ENCODE results near the gene TRIM40. TPM values are rescaled to one million over a fixed set of nuclear protein-coding genes. Genes with fewer than 3 reads are reported as not detected.
"Not testable (repeated sequence)": the region's sequence is repeated elsewhere in the genome, so short reads cannot be mapped to it uniquely, and the experiment has no call there.

Gene TRIM40
- total RNA-seq, 1 donor from 2014 or later, result not detected

DNA sequence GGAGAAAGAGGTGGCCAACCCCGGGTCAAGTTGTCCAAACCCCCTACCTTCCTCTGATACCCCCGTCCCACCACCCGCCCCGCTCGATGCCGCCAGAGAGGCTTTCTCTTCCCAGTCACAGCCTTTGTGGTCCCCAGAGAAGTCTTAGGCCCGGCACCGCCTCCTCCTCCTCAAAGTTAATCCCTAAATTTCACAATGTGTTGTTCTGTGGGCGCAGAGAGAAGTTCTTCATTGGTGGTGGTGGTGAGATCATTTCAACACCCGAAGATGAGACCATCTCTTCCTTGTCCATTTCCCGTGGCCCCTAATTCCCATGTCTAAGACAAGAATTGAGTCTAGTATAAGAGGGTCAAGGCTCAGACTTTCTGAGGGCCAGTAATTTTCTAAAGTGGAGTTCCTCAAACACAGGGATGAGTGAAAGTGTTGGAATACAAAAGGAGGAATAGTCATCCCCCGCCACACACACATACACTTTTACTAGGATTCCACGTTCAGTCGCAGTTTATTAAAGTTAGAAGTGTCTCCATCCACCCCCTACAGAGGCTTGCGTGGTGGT lies 33.4 kb upstream of the TRIM40 start:
- Mint-ChIP-seq H3K9me3 (no peaks in the 10 kb centered on the region), H3K27me3 (ENCODE audit: low read depth) (peaks cover 60% of the 10 kb centered on the region), H3K4me1 (ENCODE audit: low read depth) (peaks cover 28% of the 10 kb centered on the region), H3K4me3 (ENCODE audit: low read depth) (peak overlapping the region; percentile 77), H3K36me3 (ENCODE audit: low read depth) (peaks cover 4% of the 10 kb centered on the region), H3K27ac (no peak overlapping the region)
- intact Hi-C loops (cut with micrococcal nuclease), result loop anchor here (5.0 kb wide), 1 partner anchor 35 kb away; the partner anchor contains the start of gene PPP1R11
- no peak for DNase-seq (ENCODE audit: low spot score)

DNA sequence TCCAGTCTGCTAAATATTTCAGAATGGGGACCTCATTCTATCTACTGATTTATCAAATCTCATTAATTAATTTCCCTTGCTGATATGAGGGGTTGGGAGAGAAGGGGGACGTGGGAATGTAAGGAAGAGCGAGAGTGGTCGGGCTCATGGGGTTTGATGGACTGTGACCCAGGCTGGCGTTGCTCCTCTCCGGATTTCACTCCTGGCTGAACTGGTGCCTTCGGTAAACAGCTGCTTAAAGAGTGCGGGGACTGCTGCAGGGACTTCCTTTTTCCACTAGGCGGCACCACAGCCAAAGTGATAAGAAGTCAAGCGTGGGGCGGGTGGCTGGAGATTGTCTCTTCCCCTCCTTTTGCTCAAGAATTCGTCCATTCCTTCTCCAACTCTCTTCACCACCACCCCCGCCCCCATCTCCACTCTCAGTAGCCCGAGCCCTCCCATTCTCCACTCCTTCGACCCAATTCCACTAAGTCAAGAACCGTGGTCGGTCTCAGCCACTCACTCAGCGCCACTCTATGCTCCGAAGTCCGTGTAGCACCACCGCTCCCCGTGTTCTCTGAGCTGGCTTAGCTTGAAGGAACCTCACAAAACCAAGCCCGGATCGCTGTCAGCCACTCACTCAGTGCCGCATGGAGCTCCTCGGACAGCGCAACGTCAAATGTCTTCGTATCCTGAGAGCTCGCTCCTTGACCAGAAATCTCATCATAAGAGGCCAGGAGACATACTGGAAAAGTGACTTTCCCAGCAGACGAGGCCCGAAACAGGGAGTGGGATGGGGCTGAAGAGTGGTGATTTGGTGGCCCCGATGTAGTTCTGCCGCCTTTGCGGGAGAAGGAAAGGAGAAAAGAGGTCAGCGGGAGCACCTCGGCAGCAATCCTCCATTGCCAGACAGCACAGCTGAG lies 32.7 kb upstream of the TRIM40 start:
- Mint-ChIP-seq H3K9me3 (no peaks in the 10 kb centered on the region), H3K4me3 (ENCODE audit: low read depth) (peak overlapping the region; percentile 77), H3K27me3 (ENCODE audit: low read depth) (peaks cover 60% of the 10 kb centered on the region), H3K27ac (peak overlapping the region; percentile 5), H3K36me3 (ENCODE audit: low read depth) (peaks cover 4% of the 10 kb centered on the region), H3K4me1 (ENCODE audit: low read depth) (peaks cover 26% of the 10 kb centered on the region)
- peak; percentile 79 for DNase-seq (ENCODE audit: low spot score)
- intact Hi-C loops (cut with micrococcal nuclease), result loop anchor here (1.0 to 5.0 kb wide), 3 partner anchors 28 to 67 kb away; partner anchors contain the start of gene PPP1R11

DNA sequence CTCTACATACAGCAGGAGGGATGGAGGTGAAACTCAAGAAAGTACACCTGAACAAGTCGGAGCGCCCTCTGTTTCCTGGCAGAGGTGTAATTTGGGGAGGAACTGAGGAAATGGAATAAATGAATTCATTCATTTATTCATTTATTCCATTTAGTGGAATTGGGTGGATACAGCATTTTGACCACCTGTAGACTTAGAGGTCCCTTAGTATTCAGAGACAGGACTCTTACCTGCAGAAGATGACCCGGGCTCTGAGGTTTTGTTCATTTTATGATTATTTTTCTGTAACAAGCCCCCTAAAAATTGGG lies 32.1 kb upstream of the TRIM40 start:
- H3K27ac Mint-ChIP-seq, result no peak overlapping the region
- intact Hi-C loops (cut with micrococcal nuclease), result loop anchor here (1.0 to 5.0 kb wide), 3 partner anchors 27 to 66 kb away; partner anchors contain the start of gene PPP1R11
- H3K4me3 Mint-ChIP-seq (ENCODE audit: low read depth), result peak overlapping the region; percentile 77
- no peak for DNase-seq (ENCODE audit: low spot score)
- peaks cover 58% of the 10 kb centered on the region for H3K27me3 Mint-ChIP-seq (ENCODE audit: low read depth)
- peaks cover 4% of the 10 kb centered on the region for H3K36me3 Mint-ChIP-seq (ENCODE audit: low read depth)
- H3K9me3 Mint-ChIP-seq, result no peaks in the 10 kb centered on the region
- H3K4me1 Mint-ChIP-seq (ENCODE audit: low read depth), result peaks cover 26% of the 10 kb centered on the region

DNA sequence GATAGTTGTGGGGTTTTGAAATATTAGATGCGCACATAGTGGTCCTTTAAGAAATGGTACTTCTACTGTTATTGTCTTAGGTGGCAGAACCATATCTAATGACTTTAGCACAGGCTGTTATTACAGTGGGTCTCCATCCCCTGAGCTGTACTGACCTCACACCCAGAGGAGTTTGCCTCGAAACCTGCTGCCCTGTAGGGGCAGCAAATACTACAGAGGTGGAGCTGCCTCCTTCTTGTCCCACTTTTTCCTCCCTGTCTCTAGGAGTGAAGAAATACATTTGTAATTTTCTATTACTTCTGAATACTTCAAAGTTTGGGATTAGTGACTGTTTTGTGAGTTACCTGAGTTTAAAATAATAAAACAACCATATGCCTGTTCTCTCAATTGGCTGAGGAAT lies 31.3 kb upstream of the TRIM40 start:
- peaks cover 26% of the 10 kb centered on the region for H3K4me1 Mint-ChIP-seq (ENCODE audit: low read depth)
- H3K27me3 Mint-ChIP-seq (ENCODE audit: low read depth), result peaks cover 54% of the 10 kb centered on the region
- peaks cover 2% of the 10 kb centered on the region for H3K36me3 Mint-ChIP-seq (ENCODE audit: low read depth)
- H3K9me3 Mint-ChIP-seq, result no peaks in the 10 kb centered on the region
- H3K27ac Mint-ChIP-seq, result no peak overlapping the region
- H3K4me3 Mint-ChIP-seq (ENCODE audit: low read depth), result no peak overlapping the region
- DNase-seq (ENCODE audit: low spot score), result no peak
- intact Hi-C loops (cut with micrococcal nuclease), result loop anchor here (5.0 kb wide), 1 partner anchor 37 kb away; the partner anchor contains the start of gene PPP1R11

DNA sequence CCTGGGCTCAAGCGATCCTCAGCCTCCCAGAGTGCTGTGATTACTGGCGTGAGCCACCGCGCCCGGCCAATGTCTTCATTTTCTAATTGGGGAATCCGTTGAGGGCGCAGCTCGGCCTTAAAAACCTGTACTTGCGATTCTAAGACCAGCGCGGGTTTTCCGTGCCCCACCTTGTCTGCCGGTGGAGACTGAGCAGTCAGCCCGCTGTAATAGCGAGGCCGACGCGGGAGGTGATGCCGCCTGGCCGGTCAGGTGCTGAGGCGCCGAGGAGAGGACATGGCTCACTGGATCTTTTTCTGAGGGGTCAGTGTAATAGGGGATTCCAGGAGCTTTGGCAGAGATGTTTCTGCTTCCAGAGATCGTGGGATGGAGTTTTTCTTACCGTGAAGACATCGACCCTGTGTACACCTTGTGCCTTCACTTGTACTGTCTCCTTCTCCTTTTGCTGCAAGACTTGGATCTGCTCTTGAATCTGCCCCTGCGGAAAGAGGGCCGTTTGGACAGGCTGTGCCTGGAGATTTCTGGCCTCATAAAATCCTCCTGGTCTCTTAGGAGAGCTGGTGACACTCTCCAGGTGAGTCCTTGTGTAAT lies 24.6 kb upstream of the TRIM40 start:
- H3K4me1 Mint-ChIP-seq (ENCODE audit: low read depth), result peaks cover 9% of the 10 kb centered on the region
- H3K27me3 Mint-ChIP-seq (ENCODE audit: low read depth), result peaks cover 52% of the 10 kb centered on the region
- intact Hi-C loops (cut with micrococcal nuclease), result no loop called here
- H3K4me3 Mint-ChIP-seq (ENCODE audit: low read depth), result no peak overlapping the region
- no peak overlapping the region for H3K27ac Mint-ChIP-seq
- DNase-seq (ENCODE audit: low spot score), result no peak
- H3K9me3 Mint-ChIP-seq, result no peaks in the 10 kb centered on the region
- H3K36me3 Mint-ChIP-seq (ENCODE audit: low read depth), result no peaks in the 10 kb centered on the region

DNA sequence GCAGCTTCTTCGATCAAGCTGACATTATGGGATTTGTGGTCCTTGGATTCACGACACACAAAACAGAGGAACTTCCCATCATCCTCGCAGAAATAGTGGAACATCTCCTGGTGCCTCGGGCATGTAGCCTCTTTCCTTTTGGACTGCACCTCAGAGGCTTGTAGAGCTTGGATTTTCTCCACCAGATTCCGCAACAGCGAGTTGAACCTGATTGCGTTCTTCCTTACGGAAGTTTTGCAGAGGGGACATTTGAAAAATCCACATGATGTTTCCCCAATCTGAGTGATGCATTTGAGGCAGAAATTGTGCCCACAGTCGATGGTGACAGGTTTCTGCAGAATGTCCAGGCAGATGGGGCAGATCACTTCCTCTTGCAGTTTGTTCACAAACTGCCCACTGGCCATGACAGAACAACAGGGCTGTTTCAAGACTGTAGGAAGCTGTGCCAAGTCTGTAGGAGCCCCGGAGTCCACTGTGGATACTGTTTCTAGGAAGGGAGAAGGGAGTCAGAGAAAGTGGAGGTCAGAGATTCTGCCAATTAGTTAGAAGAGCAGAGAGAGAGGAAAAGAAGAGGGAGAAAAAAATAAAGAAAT lies 23.4 kb upstream of the TRIM40 start:
- no peaks in the 10 kb centered on the region for H3K36me3 Mint-ChIP-seq (ENCODE audit: low read depth)
- H3K27ac Mint-ChIP-seq, result no peak overlapping the region
- intact Hi-C loops (cut with micrococcal nuclease), result no loop called here
- no peaks in the 10 kb centered on the region for H3K9me3 Mint-ChIP-seq
- H3K27me3 Mint-ChIP-seq (ENCODE audit: low read depth), result peaks cover 50% of the 10 kb centered on the region
- no peak overlapping the region for H3K4me3 Mint-ChIP-seq (ENCODE audit: low read depth)
- peaks cover 9% of the 10 kb centered on the region for H3K4me1 Mint-ChIP-seq (ENCODE audit: low read depth)
- no peak for DNase-seq (ENCODE audit: low spot score)

DNA sequence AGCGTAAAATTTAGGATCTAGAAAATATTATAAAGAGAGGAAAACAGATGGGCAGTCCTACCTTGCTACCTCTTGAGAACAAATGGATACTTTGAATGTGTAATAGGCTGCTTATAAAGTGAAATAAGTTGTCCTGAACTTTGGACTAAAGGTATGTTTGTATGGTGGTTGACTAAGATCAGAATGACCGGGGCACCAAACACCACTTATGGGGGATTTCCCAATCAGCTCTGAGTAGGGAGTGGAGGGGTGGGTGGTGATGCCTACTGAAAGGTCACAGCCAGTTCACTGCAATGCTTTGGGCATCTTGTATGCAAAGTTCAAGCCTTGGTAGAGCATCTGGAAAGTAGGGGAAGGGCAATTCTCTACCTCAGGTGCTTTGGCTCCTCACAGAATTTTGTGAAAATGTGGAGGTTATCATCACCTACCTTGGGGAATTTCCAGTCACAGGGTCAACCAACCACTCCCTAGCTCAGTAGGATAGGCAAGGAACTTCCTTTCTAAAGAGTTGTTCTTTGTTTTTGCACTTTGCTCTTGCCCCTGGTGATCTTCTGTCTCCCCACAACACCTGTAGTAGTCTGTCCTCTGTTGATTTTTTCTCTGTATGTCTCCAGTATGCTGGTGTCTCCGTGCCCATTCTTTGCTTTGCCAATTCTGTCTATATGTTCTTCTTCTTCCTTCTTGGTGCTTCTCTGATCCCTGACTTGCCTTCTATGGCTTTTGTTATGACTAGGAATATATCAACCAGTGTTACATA lies 22.8 kb upstream of the TRIM40 start, which contains the start of gene TRIM31:
TSS of gene TRIM31 (minus strand) at position 88 of the 757 bp plus-strand sequence. CDS start 285 bp downstream, outside the sequence.
- Mint-ChIP-seq H3K36me3 (ENCODE audit: low read depth) (no peaks in the 10 kb centered on the region), H3K27me3 (ENCODE audit: low read depth) (peaks cover 47% of the 10 kb centered on the region), H3K4me1 (ENCODE audit: low read depth) (peaks cover 7% of the 10 kb centered on the region), H3K4me3 (ENCODE audit: low read depth) (no peak within 1 kb of the TSS), H3K9me3 (no peaks in the 10 kb centered on the region), H3K27ac (no peak within 1 kb of the TSS)
- intact Hi-C loops (cut with micrococcal nuclease), result no loop called here
- DNase-seq (ENCODE audit: low spot score), result no peak

DNA sequence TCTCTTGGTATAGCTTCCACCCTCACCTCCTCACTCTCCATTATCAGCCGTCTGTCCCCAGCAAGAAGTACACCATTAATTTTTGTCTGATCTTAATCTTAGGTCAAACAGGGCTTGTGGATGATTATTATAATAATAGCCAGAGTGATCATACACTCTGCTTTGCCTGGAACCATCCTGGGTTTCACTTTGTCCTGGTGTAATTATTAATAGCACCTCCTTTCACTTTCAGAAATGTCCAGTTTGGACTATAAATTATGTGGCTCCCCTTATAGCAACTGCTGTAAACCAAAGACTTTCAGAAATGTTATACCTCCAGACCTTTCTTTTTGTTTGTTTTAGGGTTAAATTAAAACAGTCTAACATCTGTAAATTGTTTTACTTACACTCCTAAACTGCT lies 22.1 kb upstream of the TRIM40 start:
- H3K36me3 Mint-ChIP-seq (ENCODE audit: low read depth), result no peaks in the 10 kb centered on the region
- DNase-seq (ENCODE audit: low spot score), result no peak
- H3K27ac Mint-ChIP-seq, result no peak overlapping the region
- H3K4me1 Mint-ChIP-seq (ENCODE audit: low read depth), result peaks cover 7% of the 10 kb centered on the region
- intact Hi-C loops (cut with micrococcal nuclease), result no loop called here
- H3K27me3 Mint-ChIP-seq (ENCODE audit: low read depth), result peaks cover 44% of the 10 kb centered on the region
- H3K4me3 Mint-ChIP-seq (ENCODE audit: low read depth), result no peak overlapping the region
- no peaks in the 10 kb centered on the region for H3K9me3 Mint-ChIP-seq

DNA sequence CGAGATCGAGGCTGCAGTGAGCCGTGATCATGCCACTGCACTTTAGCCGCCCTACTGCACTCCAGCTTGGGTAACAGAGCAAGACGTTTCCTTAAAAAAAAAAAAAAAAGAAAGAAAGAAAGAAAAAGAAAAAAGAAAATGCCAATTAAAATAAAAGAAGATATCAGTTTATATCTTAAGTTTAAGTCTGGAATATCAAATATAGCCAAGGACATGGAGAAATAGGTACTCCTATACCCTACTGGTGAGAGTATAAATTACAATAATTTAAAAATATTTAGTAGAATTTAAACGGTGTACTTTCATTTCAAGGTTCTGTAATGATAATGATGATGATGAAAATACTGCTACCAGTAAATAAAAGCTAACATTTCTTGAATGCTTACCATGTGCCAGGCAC lies 19.2 kb upstream of the TRIM40 start:
- peaks cover 36% of the 10 kb centered on the region for H3K27me3 Mint-ChIP-seq (ENCODE audit: low read depth)

DNA sequence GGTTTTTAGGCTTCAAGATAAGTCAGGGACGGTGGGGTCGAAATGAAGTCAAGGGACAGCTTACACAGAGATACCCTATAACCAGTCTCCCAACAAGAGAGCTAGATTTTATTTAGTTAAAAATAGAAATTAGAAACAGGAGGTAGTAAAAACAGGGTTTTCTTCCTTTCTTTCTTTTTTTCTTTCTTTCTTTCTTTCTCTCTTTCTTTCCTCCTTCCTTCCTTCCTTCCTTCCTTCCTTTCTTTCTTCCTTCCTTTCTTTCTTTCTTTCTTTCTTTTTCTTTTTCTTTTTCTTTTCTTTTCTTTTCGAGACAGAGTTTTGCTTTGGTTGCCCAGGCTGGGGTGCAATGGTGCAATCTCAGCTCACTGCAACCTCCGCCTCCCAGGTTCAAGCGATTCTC lies 17.2 kb upstream of the TRIM40 start:
- H3K4me1 Mint-ChIP-seq (ENCODE audit: low read depth); DNase-seq (ENCODE audit: low spot score); H3K9me3 Mint-ChIP-seq; H3K36me3 Mint-ChIP-seq (ENCODE audit: low read depth); H3K4me3 Mint-ChIP-seq (ENCODE audit: low read depth); intact Hi-C loops (cut with micrococcal nuclease); H3K27ac Mint-ChIP-seq: not testable (repeated sequence)
- H3K27me3 Mint-ChIP-seq (ENCODE audit: low read depth), result peaks cover 36% of the 10 kb centered on the region

More for the DNA sequence above, 19.2 kb upstream of the TRIM40 start:
- Mint-ChIP-seq H3K4me1 (ENCODE audit: low read depth) (peaks cover 7% of the 10 kb centered on the region), H3K27ac (no peak overlapping the region), H3K9me3 (no peaks in the 10 kb centered on the region), H3K4me3 (ENCODE audit: low read depth) (no peak overlapping the region), H3K36me3 (ENCODE audit: low read depth) (no peaks in the 10 kb centered on the region)
- DNase-seq (ENCODE audit: low spot score), result no peak
- intact Hi-C loops (cut with micrococcal nuclease), result no loop called here

DNA sequence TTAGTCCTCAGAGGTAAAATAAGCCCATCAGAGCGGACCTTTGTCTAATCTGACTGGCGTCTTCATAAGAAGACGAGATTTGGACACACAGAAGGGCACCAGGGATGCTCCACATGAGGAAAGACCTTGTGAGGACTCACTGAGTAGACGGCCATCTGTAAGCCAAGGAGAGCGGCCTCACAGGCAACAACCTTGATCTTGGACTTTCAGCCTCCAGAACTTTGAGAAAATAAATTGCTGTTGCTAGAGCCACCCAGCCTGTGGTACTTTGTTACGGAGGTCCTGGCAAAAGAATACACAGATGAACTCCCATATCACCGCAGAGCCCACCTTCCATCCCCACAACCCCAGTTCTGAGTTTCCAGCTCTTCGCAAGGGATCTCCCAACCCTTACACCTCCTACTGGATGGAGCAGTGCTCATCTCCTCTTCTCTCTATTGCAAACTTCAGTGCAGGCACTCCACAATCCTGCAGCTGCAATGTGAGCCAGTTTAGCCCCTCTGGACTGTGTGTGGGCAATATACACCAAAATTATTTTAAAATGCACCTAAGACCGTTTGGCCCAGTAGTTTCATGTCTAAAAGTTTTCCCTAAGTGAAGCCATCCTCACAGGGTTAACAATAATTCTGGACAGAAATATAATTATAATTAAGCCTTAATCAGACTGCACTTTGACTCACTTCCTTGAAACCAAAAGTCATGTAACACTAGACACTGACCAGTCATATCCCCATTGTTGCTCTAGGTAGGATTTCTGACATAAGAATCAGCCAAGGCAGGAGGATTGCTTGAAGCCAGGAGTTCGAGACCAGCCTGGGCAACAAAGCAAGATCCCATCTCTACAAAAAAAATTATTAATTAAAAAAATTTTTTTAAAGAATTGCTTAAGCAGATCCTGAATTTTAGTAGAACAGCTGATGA lies 14.2 kb upstream of the TRIM40 start:
- no peaks in the 10 kb centered on the region for H3K36me3 Mint-ChIP-seq (ENCODE audit: low read depth)
- H3K27ac Mint-ChIP-seq, result no peak overlapping the region
- no peaks in the 10 kb centered on the region for H3K9me3 Mint-ChIP-seq
- peaks cover 34% of the 10 kb centered on the region for H3K27me3 Mint-ChIP-seq (ENCODE audit: low read depth)
- peaks cover 2% of the 10 kb centered on the region for H3K4me1 Mint-ChIP-seq (ENCODE audit: low read depth)
- intact Hi-C loops (cut with micrococcal nuclease), result no loop called here
- DNase-seq (ENCODE audit: low spot score), result no peak
- no peak overlapping the region for H3K4me3 Mint-ChIP-seq (ENCODE audit: low read depth)
